K562 (cell line): ENCODE data around the gene HMGCL.

Source experiments
- HOXB6 ChIP-seq: fragments of 250-450 bp; sonication (Bioruptor Pico); IDR thresholded peaks from 2 replicates; pipeline ENCODE4 v1.5.1; 2022; ENCODE audit warnings: mild to moderate bottlenecking, borderline replicate concordance
- IRF2 ChIP-seq: sonication (generic); formaldehyde crosslinking; IDR thresholded peaks from 2 replicates; pipeline ENCODE4 v1.8.1; 2022; ENCODE audit warnings: mild to moderate bottlenecking, missing genetic modification reagents
- SREBF1 ChIP-seq: fragments of 150-350 bp; IDR thresholded peaks from 2 replicates; pipeline ENCODE4 v1.6.1; 2014; ENCODE audit warnings: antibody characterized with exemption, low read depth, low read length, borderline replicate concordance
- ZC3H11A ChIP-seq: IDR thresholded peaks from 2 replicates; pipeline ENCODE4 v1.6.1; 2012; ENCODE audit warnings: low read depth, low read length, improper control_type of control experiment
- ZNF584 ChIP-seq: fragments of 200-800 bp; sonication (Bioruptor generic); IDR thresholded peaks from 2 replicates; pipeline ENCODE4 v1.6.1; 2016; ENCODE audit warnings: low read depth, mild to moderate bottlenecking, missing genetic modification characterization, missing compliant biosample characterization
- TF ChIP-seq, protein P1 (sequence below), 2 experiments: IDR thresholded peaks in 1 of 2; conservative IDR thresholded peaks in 1 of 2; 2 replicates each; pipeline ENCODE4 v1.6.1; 2016; ENCODE audit warnings: low read depth in 2 of 2, mild to moderate bottlenecking in 1 of 2, missing compliant biosample characterization in 1 of 2, missing genetic modification characterization in 1 of 2, moderate library complexity in 1 of 2

DNA sequence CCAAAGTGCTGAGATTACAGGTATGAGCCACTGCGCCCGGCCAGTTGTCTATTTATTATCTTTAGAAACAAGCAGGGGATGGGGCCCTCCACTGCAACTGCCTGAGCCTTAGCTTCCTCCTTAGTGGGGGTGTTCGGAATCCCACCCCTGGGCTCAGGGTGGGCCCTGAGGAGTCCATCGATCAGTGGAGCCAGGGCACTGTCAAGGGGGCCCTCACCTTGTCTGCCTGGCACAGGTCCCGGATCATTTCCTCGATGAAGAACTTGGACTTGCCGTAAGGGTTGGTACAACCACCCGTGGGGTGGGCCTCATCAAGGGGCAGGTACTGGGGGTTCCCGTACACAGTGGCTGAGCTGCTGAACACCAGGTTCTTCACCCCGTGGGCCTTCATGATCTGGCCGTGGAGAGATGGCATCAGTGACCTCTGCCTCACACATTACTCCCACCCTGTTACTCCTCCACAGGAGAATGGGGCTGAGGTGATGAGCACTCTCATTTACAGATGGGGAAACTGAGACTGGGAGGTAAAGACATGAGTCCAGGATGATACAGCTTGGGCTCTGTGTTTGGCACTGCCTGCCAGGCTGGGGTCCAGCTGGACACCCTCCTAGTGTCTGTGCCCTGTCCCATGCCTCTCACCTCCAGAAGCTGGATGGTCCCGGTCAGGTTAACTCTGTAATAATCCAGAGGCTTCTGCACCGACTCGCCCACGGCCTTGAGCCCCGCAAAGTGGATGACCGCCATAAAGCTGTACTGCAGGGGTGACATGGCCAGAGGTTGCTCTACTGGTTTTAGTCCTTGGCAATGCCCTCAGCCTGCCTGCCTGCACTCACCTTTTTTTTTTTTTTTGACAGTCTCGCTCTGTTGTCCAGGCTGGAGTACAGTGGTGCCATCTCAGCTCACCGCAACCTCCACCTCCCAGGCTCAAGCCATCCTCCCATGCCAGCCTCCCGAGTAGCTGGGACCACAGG, 27.5 kb downstream of the HMGCL start:
- TF ChIP-seq, protein P1, sequence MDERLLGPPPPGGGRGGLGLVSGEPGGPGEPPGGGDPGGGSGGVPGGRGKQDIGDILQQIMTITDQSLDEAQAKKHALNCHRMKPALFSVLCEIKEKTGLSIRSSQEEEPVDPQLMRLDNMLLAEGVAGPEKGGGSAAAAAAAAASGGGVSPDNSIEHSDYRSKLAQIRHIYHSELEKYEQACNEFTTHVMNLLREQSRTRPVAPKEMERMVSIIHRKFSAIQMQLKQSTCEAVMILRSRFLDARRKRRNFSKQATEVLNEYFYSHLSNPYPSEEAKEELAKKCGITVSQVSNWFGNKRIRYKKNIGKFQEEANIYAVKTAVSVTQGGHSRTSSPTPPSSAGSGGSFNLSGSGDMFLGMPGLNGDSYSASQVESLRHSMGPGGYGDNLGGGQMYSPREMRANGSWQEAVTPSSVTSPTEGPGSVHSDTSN (CRISPR knock-in tag; IDR thresholded peaks at IDR 0.05; ENCODE audit: low read depth), result no peak
- TF ChIP-seq, protein P1 (tag; conservative IDR thresholded peaks at IDR 0.05; ENCODE audit: low read depth), result no peak
- TF ChIP-seq ZNF584 (CRISPR knock-in tag) (no peak), SREBF1 (no peak), IRF2 (no peak), ZC3H11A (no peak), HOXB6 (CRISPR knock-in tag) (no peak)
